NCI-H345 (cell line): Measurements from ENCODE around the gene CHST11.

Experiments
- DNase-seq: peaks from one replicate; lab custom pipeline; 2025; lab: John Stamatoyannopoulos, UW

Gene CHST11

GRCh38 chr12:104720339-104721038 is 263.7 kb downstream of the CHST11 start:
- no peak for DNase-seq

- no peak for DNase-seq
Measured at GRCh38 chr12:104721039-104721405, 264.3 kb downstream of the CHST11 start.

- no peak for DNase-seq
Measured at GRCh38 chr12:104721936-104722335, 265.2 kb downstream of the CHST11 start.

GRCh38 chr12:104722601-104723534 is 266.1 kb downstream of the CHST11 start:
- no peak for DNase-seq

GRCh38 chr12:104723895-104724294 is 267.1 kb downstream of the CHST11 start:
- no peak for DNase-seq

- DNase-seq, result no peak
Measured at GRCh38 chr12:104724992-104725585, 268.3 kb downstream of the CHST11 start.

- DNase-seq, result no peak
Measured at GRCh38 chr12:104725610-104726009, 268.9 kb downstream of the CHST11 start.

DNA sequence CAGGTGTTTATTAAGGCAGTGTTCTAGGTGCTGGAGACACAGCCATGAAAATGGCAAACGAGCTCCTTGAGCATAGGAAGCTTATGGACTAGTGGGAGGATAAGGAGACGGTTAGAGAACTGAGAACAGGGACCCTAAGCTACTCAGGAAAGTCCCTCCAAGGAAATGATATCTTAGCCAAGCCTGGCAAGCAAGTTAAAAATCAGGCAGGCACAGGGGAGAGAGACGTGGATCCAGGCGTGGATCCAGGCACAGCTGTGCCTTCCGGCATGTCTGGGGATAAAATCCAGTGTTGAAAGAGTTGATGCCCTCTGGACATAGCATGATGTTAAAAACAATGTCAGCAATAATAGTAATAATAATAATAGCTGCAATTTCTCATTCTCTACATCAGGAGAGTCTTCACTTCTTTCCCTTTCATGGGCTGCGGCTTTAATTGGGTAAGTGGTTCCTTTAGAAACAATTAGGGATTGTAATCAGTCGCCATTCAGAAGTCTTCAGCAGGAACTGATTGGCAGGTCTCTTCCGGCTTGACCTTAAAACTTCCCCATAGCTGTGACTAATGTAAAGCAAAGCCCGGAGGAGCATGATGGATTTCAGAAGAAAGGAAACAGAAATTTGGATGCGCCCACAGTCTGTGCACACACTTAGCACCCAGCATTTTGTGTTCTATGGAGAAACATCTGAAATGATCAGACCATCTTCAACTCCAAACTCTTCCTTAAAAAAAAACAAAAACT is 271.1 kb downstream of the CHST11 start:
- DNase-seq, result no peak

DNA sequence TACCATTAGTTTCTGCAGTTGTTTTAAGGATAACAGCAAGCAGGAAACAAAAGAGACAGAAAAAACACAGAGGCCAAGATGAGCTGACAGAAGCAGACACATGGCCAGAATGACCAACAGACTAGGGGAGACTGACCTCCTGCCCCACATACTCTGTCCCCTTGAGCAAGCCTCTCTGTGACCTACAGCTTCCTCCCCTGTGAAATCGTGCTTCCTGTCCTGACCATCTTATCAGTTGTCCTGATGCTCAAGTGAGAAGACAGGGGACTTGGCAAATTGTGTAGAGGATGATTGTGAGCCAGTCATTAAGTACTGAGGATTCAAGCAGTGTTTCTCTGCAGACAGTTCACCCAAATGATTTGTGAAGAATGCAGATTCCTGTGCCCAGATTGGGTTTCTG is 272.3 kb downstream of the CHST11 start:
- no peak for DNase-seq

- DNase-seq, result no peak
Measured at GRCh38 chr12:104729610-104730446, 273.1 kb downstream of the CHST11 start.

GRCh38 chr12:104730763-104731162 is 274.0 kb downstream of the CHST11 start:
- no peak for DNase-seq

DNA sequence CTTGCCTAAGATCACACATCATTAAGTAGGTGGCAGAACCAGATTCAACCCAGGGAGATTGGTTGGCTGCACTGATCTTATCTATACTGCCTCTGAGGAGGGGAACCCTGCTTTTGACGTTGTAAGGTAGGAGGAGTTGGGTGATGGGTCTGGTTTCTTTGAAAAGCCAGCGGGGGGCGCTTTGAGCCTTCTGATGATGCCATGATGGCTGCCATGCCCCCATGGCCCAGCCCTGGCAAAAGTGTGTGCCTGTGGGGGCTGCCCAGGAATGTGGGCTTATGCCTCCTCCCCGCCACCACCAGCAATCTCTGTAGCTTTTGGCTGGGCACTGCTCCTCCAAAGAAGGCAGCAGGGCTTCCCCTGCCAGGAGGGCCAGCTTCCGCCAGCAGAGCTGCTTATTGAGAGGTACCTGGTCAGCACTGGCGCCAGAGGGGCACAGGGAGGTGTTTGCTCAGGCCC is 277.0 kb downstream of the CHST11 start:
- DNase-seq, result no peak

- DNase-seq, result peak; percentile 42
Measured at GRCh38 chr12:104734541-104735095, 277.9 kb downstream of the CHST11 start.

GRCh38 chr12:104735801-104736200 is 279.1 kb downstream of the CHST11 start:
- DNase-seq, result no peak

DNA sequence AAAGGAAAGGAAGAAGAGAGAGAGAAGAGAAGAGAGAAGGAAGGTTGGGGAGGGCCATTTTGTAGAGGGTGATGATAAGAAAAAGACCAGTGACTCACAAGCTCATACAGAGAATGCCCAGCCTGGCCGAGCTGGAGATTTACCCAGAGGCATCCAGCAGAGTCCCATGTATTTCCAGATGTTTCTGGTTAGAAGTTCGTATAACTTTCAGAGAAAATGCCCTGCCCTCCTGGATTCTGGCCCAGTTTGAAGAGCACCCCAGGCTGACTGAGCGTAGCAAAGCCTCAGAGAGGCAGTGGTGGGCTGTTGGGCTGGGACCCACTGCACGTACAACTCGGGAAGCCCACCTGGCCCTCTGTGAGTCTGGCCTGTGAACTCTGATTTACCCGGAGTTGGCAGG is 279.6 kb downstream of the CHST11 start:
- DNase-seq, result no peak

DNA sequence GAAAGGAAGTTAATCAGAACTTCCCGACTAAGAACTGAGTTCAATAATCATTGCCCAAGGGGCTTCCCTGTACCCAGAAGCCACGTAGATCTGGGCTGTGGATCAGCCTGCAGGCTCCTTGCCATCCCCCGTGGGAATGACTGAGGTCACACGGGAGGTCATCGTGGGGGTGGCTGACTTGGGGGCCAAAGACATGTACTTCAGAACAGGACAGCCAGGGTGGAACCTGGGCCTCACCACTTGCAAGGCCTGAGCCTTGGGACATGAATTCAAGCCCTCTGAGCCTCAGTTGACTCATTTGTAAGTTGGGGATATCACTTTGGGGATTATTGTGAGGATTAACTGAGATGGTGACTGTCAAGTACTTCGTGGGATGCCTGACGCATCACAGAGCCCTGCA is 280.4 kb downstream of the CHST11 start:
- DNase-seq, result no peak

DNA sequence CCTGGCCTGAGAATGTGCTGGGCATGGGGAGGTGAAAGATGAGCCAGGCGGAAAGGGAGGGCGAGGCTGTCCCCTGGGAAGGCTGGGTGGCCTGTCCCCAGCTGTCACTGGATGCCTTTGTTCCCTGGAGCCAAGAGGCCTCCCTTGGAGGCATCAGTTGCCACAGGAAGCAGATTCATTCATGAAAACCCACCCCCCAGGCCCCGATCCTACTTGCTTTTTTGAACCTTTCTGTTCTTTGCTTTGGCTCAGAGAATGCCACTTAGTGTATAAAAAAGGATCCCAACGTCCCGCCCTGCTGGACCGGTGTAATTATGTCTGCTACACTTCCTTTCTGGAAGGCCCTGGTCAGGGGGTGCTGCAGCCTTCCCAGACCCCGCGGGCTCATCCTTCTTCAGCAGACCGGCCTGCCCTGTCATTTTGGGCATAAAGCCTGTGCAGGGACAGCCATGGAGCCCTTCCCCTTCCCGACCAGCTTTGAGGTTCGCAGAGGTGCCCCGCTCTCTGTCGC is 281.1 kb downstream of the CHST11 start:
- peak; percentile 70 for DNase-seq

GRCh38 chr12:104738331-104738730 is 281.6 kb downstream of the CHST11 start:
- DNase-seq, result peak; percentile 49

GRCh38 chr12:104738776-104739642 is 282.3 kb downstream of the CHST11 start:
- no peak for DNase-seq

- no peak for DNase-seq
Measured at GRCh38 chr12:104740668-104741067, 283.9 kb downstream of the CHST11 start.
